Measurements from ENCODE around the gene PPM1F.
"Not testable (repeated sequence)": the region's sequence is repeated elsewhere in the genome, so short reads cannot be mapped to it uniquely, and the experiment has no call there.

PPM1F gene

GRCh38 chr22:21876486-21877176, 76.0 kb downstream of the PPM1F start:
- Mint-ChIP-seq H3K4me3 (peak overlapping the region; percentile 33), H3K9me3 (no peaks in the 10 kb centered on the region), H3K27me3 (ENCODE audit: low read depth) (peaks cover 5% of the 10 kb centered on the region), H3K36me3 (ENCODE audit: low read depth) (no peaks in the 10 kb centered on the region), H3K4me1 (ENCODE audit: low read depth) (peaks cover 10% of the 10 kb centered on the region), H3K27ac (peak overlapping the region; percentile 83)
- DNase-seq (ENCODE audit: low spot score), result peak; percentile 69

- not testable (repeated sequence) for H3K27ac Mint-ChIP-seq; H3K4me3 Mint-ChIP-seq; H3K9me3 Mint-ChIP-seq; DNase-seq (ENCODE audit: low spot score); H3K36me3 Mint-ChIP-seq (ENCODE audit: low read depth); H3K27me3 Mint-ChIP-seq (ENCODE audit: low read depth)
- peaks cover 10% of the 10 kb centered on the region for H3K4me1 Mint-ChIP-seq (ENCODE audit: low read depth)
Measured at GRCh38 chr22:21874953-21875352, 77.7 kb downstream of the PPM1F start.

- H3K27ac Mint-ChIP-seq, result no peak overlapping the region
- no peak for DNase-seq (ENCODE audit: low spot score)
- no peaks in the 10 kb centered on the region for H3K9me3 Mint-ChIP-seq
- H3K36me3 Mint-ChIP-seq (ENCODE audit: low read depth), result no peaks in the 10 kb centered on the region
- peaks cover 3% of the 10 kb centered on the region for H3K27me3 Mint-ChIP-seq (ENCODE audit: low read depth)
- peaks cover 12% of the 10 kb centered on the region for H3K4me1 Mint-ChIP-seq (ENCODE audit: low read depth)
- H3K4me3 Mint-ChIP-seq, result no peak overlapping the region
Measured at GRCh38 chr22:21873619-21874018, 79.0 kb downstream of the PPM1F start.

DNA sequence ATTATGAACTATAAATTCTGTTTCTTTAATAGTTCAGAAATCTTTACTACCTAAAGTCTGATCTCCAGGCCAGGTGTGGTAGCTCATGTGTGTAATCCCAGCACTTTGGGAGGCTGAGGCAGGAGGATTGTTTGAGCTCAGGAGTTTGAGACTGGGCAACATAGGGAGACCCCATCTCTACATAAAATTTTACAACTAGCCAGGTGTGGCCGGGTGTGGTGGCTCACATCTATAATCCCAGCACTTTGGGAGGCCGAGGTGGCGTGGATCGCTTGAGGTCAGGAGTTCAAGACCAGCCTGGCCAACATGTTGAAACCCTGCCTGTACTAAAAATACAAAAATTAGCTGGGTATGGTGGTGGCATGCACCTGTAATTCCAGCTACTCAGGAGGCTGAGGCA, 79.9 kb downstream of the PPM1F start:
- DNase-seq (ENCODE audit: low spot score); H3K27me3 Mint-ChIP-seq (ENCODE audit: low read depth); H3K4me3 Mint-ChIP-seq; H3K9me3 Mint-ChIP-seq; H3K27ac Mint-ChIP-seq; H3K36me3 Mint-ChIP-seq (ENCODE audit: low read depth): not testable (repeated sequence)
- H3K4me1 Mint-ChIP-seq (ENCODE audit: low read depth), result peaks cover 17% of the 10 kb centered on the region
